PC-9 (cell line): ENCODE measurements around the gene RNF220.

Experiments used
- EZH2 ChIP-seq: fragments of 200-600 bp; sonication (generic); IDR thresholded peaks from 2 replicates; pipeline ENCODE4 v1.8.0; 2017; ENCODE audit warnings: antibody characterized with exemption, low read depth
- TF ChIP-seq, protein P1 (sequence below): fragments of 200-600 bp; sonication (generic); conservative IDR thresholded peaks from 2 replicates; pipeline ENCODE4 v1.6.1; 2017; ENCODE audit warnings: mixed run types, antibody characterized with exemption, mild to moderate bottlenecking, moderate library complexity

DNA sequence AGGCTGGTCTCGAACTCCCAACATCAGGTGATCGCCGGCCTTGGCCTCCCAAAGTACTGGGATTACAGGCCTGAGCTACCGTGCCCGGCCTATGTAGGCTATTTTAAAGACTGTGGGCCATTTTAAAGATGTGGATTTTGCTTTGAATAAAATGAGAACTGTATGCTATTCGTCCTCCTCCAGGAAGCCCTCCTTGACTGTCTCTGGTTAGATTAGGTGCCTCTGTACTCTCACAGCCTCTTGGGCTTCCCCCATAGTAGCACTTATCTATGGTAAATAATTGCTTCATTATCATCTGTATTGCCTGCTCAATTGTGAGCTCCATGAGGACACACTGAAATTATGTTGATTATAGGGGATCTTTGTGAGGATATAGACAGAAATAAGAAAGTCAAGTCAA is 29.5 kb upstream of the RNF220 start:
- TF ChIP-seq, protein P1, sequence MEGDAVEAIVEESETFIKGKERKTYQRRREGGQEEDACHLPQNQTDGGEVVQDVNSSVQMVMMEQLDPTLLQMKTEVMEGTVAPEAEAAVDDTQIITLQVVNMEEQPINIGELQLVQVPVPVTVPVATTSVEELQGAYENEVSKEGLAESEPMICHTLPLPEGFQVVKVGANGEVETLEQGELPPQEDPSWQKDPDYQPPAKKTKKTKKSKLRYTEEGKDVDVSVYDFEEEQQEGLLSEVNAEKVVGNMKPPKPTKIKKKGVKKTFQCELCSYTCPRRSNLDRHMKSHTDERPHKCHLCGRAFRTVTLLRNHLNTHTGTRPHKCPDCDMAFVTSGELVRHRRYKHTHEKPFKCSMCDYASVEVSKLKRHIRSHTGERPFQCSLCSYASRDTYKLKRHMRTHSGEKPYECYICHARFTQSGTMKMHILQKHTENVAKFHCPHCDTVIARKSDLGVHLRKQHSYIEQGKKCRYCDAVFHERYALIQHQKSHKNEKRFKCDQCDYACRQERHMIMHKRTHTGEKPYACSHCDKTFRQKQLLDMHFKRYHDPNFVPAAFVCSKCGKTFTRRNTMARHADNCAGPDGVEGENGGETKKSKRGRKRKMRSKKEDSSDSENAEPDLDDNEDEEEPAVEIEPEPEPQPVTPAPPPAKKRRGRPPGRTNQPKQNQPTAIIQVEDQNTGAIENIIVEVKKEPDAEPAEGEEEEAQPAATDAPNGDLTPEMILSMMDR = no peak
- no peak for TF ChIP-seq EZH2
